K562 (cell line): Measurements from ENCODE around the gene LGALS8. TPM values are rescaled to one million over a fixed set of nuclear protein-coding genes. Genes with fewer than 3 reads are reported as not detected.

Experiments
- CC2D1A ChIP-seq: fragments of 450-650 bp; IDR thresholded peaks from 2 replicates; pipeline ENCODE4 v1.6.1; 2017; ENCODE audit warnings: mild to moderate bottlenecking
- CHCHD3 ChIP-seq: fragments of 250-450 bp; sonication (Bioruptor Pico); IDR thresholded peaks from 2 replicates; pipeline ENCODE4 v2.1.2; 2022; ENCODE audit warnings: mild to moderate bottlenecking
- CTCFL ChIP-seq: IDR thresholded peaks from 2 replicates; pipeline ENCODE4 v1.6.1; 2011; ENCODE audit warnings: borderline replicate concordance, low read depth, mild to moderate bottlenecking, moderate library complexity, low read length; ENCODE audit not compliant: insufficient read depth, poor library complexity, severe bottlenecking
- DLX4 ChIP-seq: fragments of 250-450 bp; sonication (Bioruptor Pico); IDR thresholded peaks from 2 replicates; pipeline ENCODE4 v1.6.1; 2021; ENCODE audit warnings: mild to moderate bottlenecking
- HCFC1 ChIP-seq: IDR thresholded peaks from 2 replicates; pipeline ENCODE4 v1.6.1; 2012; ENCODE audit warnings: low read depth, low read length, improper control_type of control experiment
- HDAC8 ChIP-seq: fragments of 450-650 bp; IDR thresholded peaks from 2 replicates; pipeline ENCODE4 v1.6.1; 2016; ENCODE audit warnings: mild to moderate bottlenecking, missing genetic modification characterization, moderate library complexity, missing compliant biosample characterization
- NBN ChIP-seq: fragments of 450-650 bp; IDR thresholded peaks from 2 replicates; pipeline ENCODE4 v1.6.1; 2016; ENCODE audit warnings: low read depth, mild to moderate bottlenecking
- NFIX ChIP-seq: fragments of 250-450 bp; sonication (Bioruptor Pico); IDR thresholded peaks from 2 replicates; pipeline ENCODE4 v1.4.0; 2020; ENCODE audit warnings: low read depth, mild to moderate bottlenecking, moderate library complexity
- SMARCA4 ChIP-seq: fragments of 450-650 bp; IDR thresholded peaks from 2 replicates; pipeline ENCODE4 v1.6.1; 2016
- TCFL5 ChIP-seq: fragments of 250-450 bp; sonication (Bioruptor Pico); conservative IDR thresholded peaks from 2 replicates; pipeline ENCODE4 v1.6.1; 2021; ENCODE audit warnings: mild to moderate bottlenecking, moderate library complexity, matching md5 sums
- TFAM ChIP-seq: fragments of 250-450 bp; sonication (Bioruptor Pico); conservative IDR thresholded peaks from 2 replicates; pipeline ENCODE4 v1.5.0; 2021; ENCODE audit warnings: mild to moderate bottlenecking, moderate library complexity
- ZBTB8A ChIP-seq: fragments of 450-650 bp; IDR thresholded peaks from 2 replicates; pipeline ENCODE4 v1.6.1; 2018; ENCODE audit warnings: mild to moderate bottlenecking, moderate library complexity; ENCODE audit not compliant: partially characterized antibody
- ZNF239 ChIP-seq: fragments of 250-450 bp; sonication (Bioruptor Pico); IDR thresholded peaks from 2 replicates; pipeline ENCODE4 v1.4.0; 2020; ENCODE audit warnings: mild to moderate bottlenecking
- ZNF583 ChIP-seq: fragments of 250-450 bp; sonication (Bioruptor Pico); IDR thresholded peaks from 2 replicates; pipeline ENCODE4 v1.4.0; 2020
- ZNF707 ChIP-seq: fragments of 250-450 bp; sonication (Bioruptor Pico); conservative IDR thresholded peaks from 2 replicates; pipeline ENCODE4 v1.8.0; 2022; ENCODE audit warnings: inconsistent platforms, mild to moderate bottlenecking, moderate library complexity
- ZNF77 ChIP-seq: fragments of 250-450 bp; sonication (Bioruptor Pico); IDR thresholded peaks from 2 replicates; pipeline ENCODE4 v1.5.0; 2020
- polyA plus RNA-seq, 8 experiments: library from polyadenylated mRNA; depleted of rRNA in 4 of 8; stranded (reverse) in 5 of 8; unstranded in 3 of 8; fragments of >200 nt; fragmentation: Nextera tagmentation in 2 of 8; fragmentation: Illumina TruSeq in 1 of 8; extraction: Ambion mirVana in 2 of 8; extraction: Trizol in 1 of 8; gene quantifications; 2 replicates each; pipeline versions ENCODE4 v1.2.1 to v1.2.3, GENCODE V29; 2011 to 2014; ENCODE audit warnings: inconsistent platforms in 1 of 8, missing spikeins in 1 of 8
- total RNA-seq, 7 experiments: library from RNA; depleted of rRNA in 6 of 7; stranded (reverse); fragments of >200 nt in 6 of 7; fragmentation: Illumina TruSeq in 2 of 7; extraction: Trizol in 2 of 7; gene quantifications; 2 replicates each; pipeline versions ENCODE4 v1.2.1 to v1.2.3, GENCODE V29; 2011 to 2021; ENCODE audit warnings: low replicate concordance in 1 of 7
- TF ChIP-seq, protein P1 (sequence below): fragments of 250-450 bp; sonication (Bioruptor Pico); IDR thresholded peaks from 2 replicates; pipeline ENCODE4 v1.4.0; 2020; ENCODE audit warnings: mild to moderate bottlenecking, moderate library complexity
- TF ChIP-seq, protein P2 (sequence below), 2 experiments: fragments of 200-800 bp in 1 of 2; sonication (Bioruptor generic) in 1 of 2; sonication (generic) in 1 of 2; formaldehyde crosslinking in 1 of 2; IDR thresholded peaks in 1 of 2; conservative IDR thresholded peaks in 1 of 2; 2 replicates each; pipeline versions ENCODE4 v1.5.0 to v1.6.1; 2016 to 2020; ENCODE audit warnings: missing compliant biosample characterization in 1 of 2, missing genetic modification characterization in 1 of 2, missing genetic modification reagents in 1 of 2

Gene LGALS8
- total and polyA plus RNA-seq, 9 of the 15 experiments (the other 6 are each of a cell fraction or from before 2014, with no cell fraction given): 57.4 to 87.7 (median 70.3) TPM

DNA sequence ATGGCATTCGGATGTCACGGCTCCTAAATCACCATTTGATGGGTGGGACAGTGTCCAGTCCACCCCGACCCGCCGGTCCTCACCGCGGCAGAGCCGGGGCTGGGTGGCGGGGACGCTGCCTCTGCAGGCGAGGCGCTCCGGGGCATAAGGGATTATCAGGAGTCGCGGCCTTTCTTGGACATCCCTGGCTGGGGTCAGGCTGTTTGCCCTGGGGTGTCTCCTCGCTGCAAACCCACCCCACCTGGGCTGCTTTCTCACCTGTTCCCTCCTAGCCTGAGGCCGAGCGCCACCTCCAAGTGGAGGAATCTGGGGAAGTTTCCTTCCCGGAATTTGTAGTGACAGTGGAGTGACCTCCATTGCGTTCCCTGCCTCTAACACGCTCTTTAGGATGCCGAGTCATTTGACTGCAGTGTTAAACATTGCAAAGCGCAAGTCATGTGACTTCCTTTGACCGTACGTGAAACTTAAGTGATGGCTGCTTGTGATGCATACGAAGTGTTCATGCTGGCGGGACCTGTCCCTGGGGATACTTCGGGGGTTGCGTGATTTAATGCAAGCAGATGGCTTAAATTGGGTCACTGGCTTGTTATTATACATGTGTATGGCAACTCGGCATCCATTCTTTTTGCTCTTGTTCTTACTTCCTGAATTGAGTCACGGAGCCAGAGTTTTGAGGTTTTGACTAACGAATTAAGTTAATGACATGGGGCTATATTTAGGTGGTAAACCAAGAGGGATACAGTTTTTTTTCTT lies 536 bp downstream of the LGALS8 start (continued):
- TF ChIP-seq, protein P1, sequence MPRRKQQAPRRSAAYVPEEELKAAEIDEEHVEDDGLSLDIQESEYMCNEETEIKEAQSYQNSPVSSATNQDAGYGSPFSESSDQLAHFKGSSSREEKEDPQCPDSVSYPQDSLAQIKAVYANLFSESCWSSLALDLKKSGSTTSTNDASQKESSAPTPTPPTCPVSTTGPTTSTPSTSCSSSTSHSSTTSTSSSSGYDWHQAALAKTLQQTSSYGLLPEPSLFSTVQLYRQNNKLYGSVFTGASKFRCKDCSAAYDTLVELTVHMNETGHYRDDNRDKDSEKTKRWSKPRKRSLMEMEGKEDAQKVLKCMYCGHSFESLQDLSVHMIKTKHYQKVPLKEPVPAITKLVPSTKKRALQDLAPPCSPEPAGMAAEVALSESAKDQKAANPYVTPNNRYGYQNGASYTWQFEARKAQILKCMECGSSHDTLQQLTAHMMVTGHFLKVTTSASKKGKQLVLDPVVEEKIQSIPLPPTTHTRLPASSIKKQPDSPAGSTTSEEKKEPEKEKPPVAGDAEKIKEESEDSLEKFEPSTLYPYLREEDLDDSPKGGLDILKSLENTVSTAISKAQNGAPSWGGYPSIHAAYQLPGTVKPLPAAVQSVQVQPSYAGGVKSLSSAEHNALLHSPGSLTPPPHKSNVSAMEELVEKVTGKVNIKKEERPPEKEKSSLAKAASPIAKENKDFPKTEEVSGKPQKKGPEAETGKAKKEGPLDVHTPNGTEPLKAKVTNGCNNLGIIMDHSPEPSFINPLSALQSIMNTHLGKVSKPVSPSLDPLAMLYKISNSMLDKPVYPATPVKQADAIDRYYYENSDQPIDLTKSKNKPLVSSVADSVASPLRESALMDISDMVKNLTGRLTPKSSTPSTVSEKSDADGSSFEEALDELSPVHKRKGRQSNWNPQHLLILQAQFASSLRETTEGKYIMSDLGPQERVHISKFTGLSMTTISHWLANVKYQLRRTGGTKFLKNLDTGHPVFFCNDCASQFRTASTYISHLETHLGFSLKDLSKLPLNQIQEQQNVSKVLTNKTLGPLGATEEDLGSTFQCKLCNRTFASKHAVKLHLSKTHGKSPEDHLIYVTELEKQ (CRISPR knock-in tag): 0 out of 2 replicates have a peak, but pooled peaks have one; percentile 20
- peak; percentile 34; the same call in 1 of the 2 replicates for TF ChIP-seq ZNF583
- TF ChIP-seq ZNF239: peak; percentile 64
- TF ChIP-seq NBN: peak; percentile 60; the same call in 1 of the 2 replicates
- no peak for TF ChIP-seq ZNF707 (CRISPR knock-in tag)
- no peak for TF ChIP-seq HCFC1
- no peak for TF ChIP-seq CC2D1A
- peak; percentile 33; the same call in 1 of the 2 replicates for TF ChIP-seq SMARCA4
- peak; percentile 13; the same call in 1 of the 2 replicates for TF ChIP-seq TCFL5 (CRISPR knock-in tag)
- TF ChIP-seq CHCHD3 (CRISPR knock-in tag): 0 out of 2 replicates have a peak, but pooled peaks have one; percentile 21
- TF ChIP-seq HDAC8 (tag): no peak
- TF ChIP-seq ZBTB8A: no peak
- no peak for TF ChIP-seq NFIX (CRISPR knock-in tag)
- no peak for TF ChIP-seq CTCFL
- TF ChIP-seq DLX4 (CRISPR knock-in tag): no peak
- no peak for TF ChIP-seq TFAM (CRISPR knock-in tag)
- TF ChIP-seq, protein P2, sequence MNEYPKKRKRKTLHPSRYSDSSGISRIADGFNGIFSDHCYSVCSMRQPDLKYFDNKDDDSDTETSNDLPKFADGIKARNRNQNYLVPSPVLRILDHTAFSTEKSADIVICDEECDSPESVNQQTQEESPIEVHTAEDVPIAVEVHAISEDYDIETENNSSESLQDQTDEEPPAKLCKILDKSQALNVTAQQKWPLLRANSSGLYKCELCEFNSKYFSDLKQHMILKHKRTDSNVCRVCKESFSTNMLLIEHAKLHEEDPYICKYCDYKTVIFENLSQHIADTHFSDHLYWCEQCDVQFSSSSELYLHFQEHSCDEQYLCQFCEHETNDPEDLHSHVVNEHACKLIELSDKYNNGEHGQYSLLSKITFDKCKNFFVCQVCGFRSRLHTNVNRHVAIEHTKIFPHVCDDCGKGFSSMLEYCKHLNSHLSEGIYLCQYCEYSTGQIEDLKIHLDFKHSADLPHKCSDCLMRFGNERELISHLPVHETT (CRISPR knock-in tag; conservative IDR thresholded peaks at IDR 0.05 in 1 of 2, IDR thresholded peaks at IDR 0.05 in 1 of 2): no peak
- no peak for TF ChIP-seq ZNF77
